Heart right ventricle (tissue), 16 donors: ENCODE results near the gene PIGX. TPM values are rescaled to one million over a fixed set of nuclear protein-coding genes. Genes with fewer than 3 reads are reported as not detected.

ENCODE experiments used
- ATAC-seq, 8 donors: fragments of 200-7000 bp; cut with Tn5 transposase; one replicate each; pipeline ENCODE4 v1.9.1; 2020; ENCODE audit warnings: mild to moderate bottlenecking in 8 of 8, moderate library complexity in 8 of 8, moderate number of reproducible peaks in 1 of 8
- DNase-seq, 2 donors: peaks; one replicate each; pipeline ENCODE4 v3.0.0-alpha.2; 2020
- H3K27ac ChIP-seq, 10 donors: fragments of 200-600 bp; sonication (generic) in 2 of 10; one replicate each; pipeline versions ENCODE4 v1.5.0 to v1.8.0; 2020 to 2022; ENCODE audit warnings: mild to moderate bottlenecking in 3 of 10
- H3K27me3 ChIP-seq, 7 donors: fragments of 200-600 bp; one replicate each; pipeline ENCODE4 v1.8.0; 2021 to 2022; ENCODE audit warnings: mild to moderate bottlenecking in 2 of 7
- H3K36me3 ChIP-seq, 9 donors: fragments of 200-600 bp; sonication (generic) in 1 of 9; one replicate each; pipeline versions ENCODE4 v1.5.0 to v1.8.0; 2020 to 2022; ENCODE audit warnings: mild to moderate bottlenecking in 2 of 9
- H3K4me1 ChIP-seq, 9 donors: fragments of 200-600 bp; sonication (generic) in 1 of 9; one replicate each; pipeline versions ENCODE4 v1.5.0 to v1.8.0; 2020 to 2022; ENCODE audit warnings: mild to moderate bottlenecking in 4 of 9
- H3K4me3 ChIP-seq, 10 donors: fragments of 200-600 bp; sonication (generic) in 2 of 10; one replicate each; pipeline versions ENCODE4 v1.5.0 to v1.8.0; 2020 to 2022; ENCODE audit warnings: mild to moderate bottlenecking in 7 of 10, moderate library complexity in 2 of 10
- H3K9me3 ChIP-seq, 11 donors: fragments of 200-600 bp in 10 of 11; sonication (generic) in 2 of 11; one replicate each; pipeline versions ENCODE4 v1.5.0 to v1.8.0; 2013 to 2022; ENCODE audit warnings: mild to moderate bottlenecking in 2 of 11, control low read depth in 1 of 11, moderate library complexity in 1 of 11
- WGBS, 2 donors: extraction: QIAGEN DNeasy Blood & Tissue Kit; methylation state at CpG; one replicate each; pipeline ENCODE4 v1.1.7; 2013; ENCODE audit warnings: inconsistent platforms in 1 of 2; 5-methylcytosine and 5-hydroxymethylcytosine counted together
- intact Hi-C, 10 donors: fragments of 100-400 bp; cut with DNase I; formaldehyde crosslinking; loops; one replicate each; pipeline versions ENCODE4 v1.11.1 to v1.14.2; 2022
- polyA plus RNA-seq, 2 donors: library from polyadenylated mRNA; stranded (reverse); fragments of 200-250 nt; gene quantifications; one replicate each; pipeline ENCODE4 v1.2.3, GENCODE V29; 2013
- total RNA-seq, 10 donors: library from RNA; stranded (reverse); fragmentation: NEBNext Ultra II Directional in 3 of 10; extraction: Animal tissue kit (Norgen Biotek cat#: 25700) in 3 of 10; gene quantifications; one replicate each; pipeline versions ENCODE4 v1.2.1 to v1.2.4, GENCODE V29; 2021 to 2023
- TF ChIP-seq, protein P1 (sequence below), 9 donors: fragments of 200-600 bp; sonication (generic) in 2 of 9; IDR thresholded peaks; one replicate each; pipeline versions ENCODE4 v1.5.0 to v1.8.0; 2021 to 2022; ENCODE audit warnings: antibody characterized with exemption in 9 of 9, mild to moderate bottlenecking in 5 of 9, moderate library complexity in 1 of 9
- donor health status: Arrhythmogenic right ventricular cardiomyopathy.
- donor health status: ischemic (EF 13 %, LVEDD 7.1; RV severe dilation, severe dysfunction).
- donor health status: healthy with polysubstance abuse.
- donor health status: DM: no; HTN: yes; CAD: no.
- donor health status: DM: no; HTN: no; CAD: no.
- donor health status: ischemic (EF 25% LVEDD 6.9; RV normal size, moderate dysfunction).
- donor health status: ischemic (EF 25% LVEDD 5.7; RV mildly dilated, moderate dysfunction).
- donor health status: healthy.
- donor health status: DM: yes; HTN: yes; CAD: no.
- donor health status: Ischemic cardiomyopathy.
- donor health status: ischemic (EF 35%, LVEDD 5.7; RV mildly dilated, moderate dysfunction).
- donor health status: nonischemic (EF 11% LVEDD 7.7; RV severe dilation, severe dysfunction).
- donor health status: DM: yes; HTN: yes; CAD: no.
- donor health status: PGD.
- donor health status: ischemic (EF 29% LVEDD 5.4; RV normal size, mild dysfunction).
- donor health status: nonischemic (EF 23%, LVEDD 6.1; RV moderate dilation, normal function).

PIGX gene
- total and polyA plus RNA-seq, 12 donors: 8.3 to 21.9 (median 16.3) TPM

GRCh38 chr3:196706327-196706726 lies 5.8 kb upstream of the PIGX start:
- H3K36me3 ChIP-seq: no peaks in the 10 kb centered on the region
- 71 to 89% methylated on average over 5 of the region's 5 CpGs for WGBS, 2 donors
- no peak for ATAC-seq
- H3K4me3 ChIP-seq: no peak overlapping the region
- H3K27me3 ChIP-seq: no peaks in the 10 kb centered on the region
- H3K27ac ChIP-seq: no peak overlapping the region
- H3K9me3 ChIP-seq: no peaks in the 10 kb centered on the region
- H3K4me1 ChIP-seq: peaks cover 0 to 8% (median 4%) of the 10 kb centered on the region in 9 donors
- TF ChIP-seq, protein P1, sequence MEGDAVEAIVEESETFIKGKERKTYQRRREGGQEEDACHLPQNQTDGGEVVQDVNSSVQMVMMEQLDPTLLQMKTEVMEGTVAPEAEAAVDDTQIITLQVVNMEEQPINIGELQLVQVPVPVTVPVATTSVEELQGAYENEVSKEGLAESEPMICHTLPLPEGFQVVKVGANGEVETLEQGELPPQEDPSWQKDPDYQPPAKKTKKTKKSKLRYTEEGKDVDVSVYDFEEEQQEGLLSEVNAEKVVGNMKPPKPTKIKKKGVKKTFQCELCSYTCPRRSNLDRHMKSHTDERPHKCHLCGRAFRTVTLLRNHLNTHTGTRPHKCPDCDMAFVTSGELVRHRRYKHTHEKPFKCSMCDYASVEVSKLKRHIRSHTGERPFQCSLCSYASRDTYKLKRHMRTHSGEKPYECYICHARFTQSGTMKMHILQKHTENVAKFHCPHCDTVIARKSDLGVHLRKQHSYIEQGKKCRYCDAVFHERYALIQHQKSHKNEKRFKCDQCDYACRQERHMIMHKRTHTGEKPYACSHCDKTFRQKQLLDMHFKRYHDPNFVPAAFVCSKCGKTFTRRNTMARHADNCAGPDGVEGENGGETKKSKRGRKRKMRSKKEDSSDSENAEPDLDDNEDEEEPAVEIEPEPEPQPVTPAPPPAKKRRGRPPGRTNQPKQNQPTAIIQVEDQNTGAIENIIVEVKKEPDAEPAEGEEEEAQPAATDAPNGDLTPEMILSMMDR (IDR thresholded peaks at IDR 0.05): no peak
- intact Hi-C loops: no loop called here
- DNase-seq: no peak

DNA sequence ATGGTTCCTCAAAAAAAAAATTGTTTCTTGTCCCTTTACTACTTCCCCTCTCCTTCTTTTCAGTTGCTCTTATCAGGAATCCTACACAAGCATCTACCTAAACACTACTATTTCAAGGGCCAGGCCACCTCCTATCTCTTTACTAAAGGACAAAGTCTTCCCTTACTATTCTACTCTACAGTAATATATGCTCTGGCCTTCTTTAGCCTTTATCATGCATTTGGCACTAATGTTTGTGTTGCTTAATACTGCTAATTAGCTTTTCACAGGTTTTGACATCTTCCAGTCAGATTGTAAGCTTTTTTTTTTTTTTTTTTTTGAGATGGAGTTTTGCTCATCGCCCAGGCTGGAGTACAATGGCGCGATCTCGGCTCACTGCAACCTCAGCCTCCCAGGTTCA lies 5.4 kb upstream of the PIGX start:
- no peak for DNase-seq
- 97 to 99% methylated on average over 4 of the region's 4 CpGs for WGBS, 2 donors
- intact Hi-C loops: no loop called here
- Histone ChIP-seq H3K9me3 (no peaks in the 10 kb centered on the region), H3K27ac (no peak overlapping the region), H3K4me1 (peaks cover 0 to 12% (median 7%) of the 10 kb centered on the region in 9 donors), H3K27me3 (no peaks in the 10 kb centered on the region), H3K4me3 (no peak overlapping the region), H3K36me3 (no peaks in the 10 kb centered on the region)
- TF ChIP-seq, protein P1 (IDR thresholded peaks at IDR 0.05): no peak
- ATAC-seq: no peak

- Histone ChIP-seq H3K36me3 (no peaks in the 10 kb centered on the region), H3K4me1 (peaks cover 0 to 13% (median 8%) of the 10 kb centered on the region in 9 donors), H3K4me3 (no peak overlapping the region), H3K9me3 (no peaks in the 10 kb centered on the region), H3K27ac (no peak overlapping the region), H3K27me3 (no peaks in the 10 kb centered on the region)
- WGBS, 2 donors: 91 to 95% methylated on average over 8 of the region's 8 CpGs
- intact Hi-C loops: no loop called here
- ATAC-seq (no peak), DNase-seq (no peak)
- TF ChIP-seq, protein P1 (IDR thresholded peaks at IDR 0.05): no peak
Observed at GRCh38 chr3:196707566-196707965, 4.6 kb upstream of the PIGX start.

- Histone ChIP-seq H3K9me3 (no peaks in the 10 kb centered on the region), H3K27ac (no peak overlapping the region), H3K4me1 (peaks cover 7 to 19% (median 14%) of the 10 kb centered on the region in 9 donors), H3K4me3 (no peak overlapping the region), H3K36me3 (no peaks in the 10 kb centered on the region), H3K27me3 (no peaks in the 10 kb centered on the region)
- no peak for DNase-seq
- intact Hi-C loops: no loop called here
- WGBS, 2 donors: 76 to 80% methylated on average over 7 of the region's 7 CpGs
- TF ChIP-seq, protein P1 (IDR thresholded peaks at IDR 0.05): no peak
- ATAC-seq: no peak
Observed at GRCh38 chr3:196708467-196708866, 3.7 kb upstream of the PIGX start.
